GM12864 (cell line): ENCODE measurements around the gene CAPN15.
A peak's percentile ranks its signal among the peaks of the same experiment; 100 is the strongest.
"Not testable (repeated sequence)": the region's sequence is repeated elsewhere in the genome, so short reads cannot be mapped to it uniquely, and the experiment has no call there.

Source experiments
- DNase-seq: peaks from one replicate; pipeline ENCODE4 v3.0.0-alpha.2; 2011; ENCODE audit warnings: low read depth
- H3K4me3 ChIP-seq: 2 replicates; pipeline ENCODE4 v1.5.1; 2011; ENCODE audit warnings: mild to moderate bottlenecking, low read depth, low read length, control low read depth
- CTCF ChIP-seq: IDR thresholded peaks from 2 replicates; pipeline ENCODE4 v1.5.1; 2011; ENCODE audit warnings: low read depth, mild to moderate bottlenecking, moderate library complexity, low read length, control low read depth, inconsistent platforms; ENCODE audit errors: missing control alignments

CAPN15 gene

GRCh38 chr16:492211-492875 is 35.2 kb upstream of the CAPN15 start:
- no peak for DNase-seq
- TF ChIP-seq CTCF = no peak
- no peak overlapping the region for H3K4me3 ChIP-seq

GRCh38 chr16:494676-495075 is 32.8 kb upstream of the CAPN15 start:
- not testable (repeated sequence) for H3K4me3 ChIP-seq, DNase-seq

GRCh38 chr16:495127-495748 is 32.3 kb upstream of the CAPN15 start:
- no peak for DNase-seq
- no peak overlapping the region for H3K4me3 ChIP-seq
- peak; percentile 27 for TF ChIP-seq CTCF

- H3K4me3 ChIP-seq = no peak overlapping the region
- TF ChIP-seq CTCF = no peak
- DNase-seq = no peak
Observed at GRCh38 chr16:496097-496886, 31.2 kb upstream of the CAPN15 start.

- TF ChIP-seq CTCF = no peak
- no peak for DNase-seq
- no peak overlapping the region for H3K4me3 ChIP-seq
Observed at GRCh38 chr16:497258-497657, 30.3 kb upstream of the CAPN15 start.

GRCh38 chr16:499924-500323 is 27.6 kb upstream of the CAPN15 start:
- TF ChIP-seq CTCF = no peak
- H3K4me3 ChIP-seq = no peak overlapping the region
- DNase-seq = no peak

GRCh38 chr16:500709-501108 is 26.8 kb upstream of the CAPN15 start:
- TF ChIP-seq CTCF = no peak
- no peak for DNase-seq
- H3K4me3 ChIP-seq = no peak overlapping the region
